ENCODE data around the gene LPIN1.

LPIN1 gene

GRCh38 chr2:11767779-11768178 is 21.3 kb downstream of the LPIN1 start:
- H3K4me3 ChIP-seq (ENCODE audit: low read depth, low read length), result no peak overlapping the region
- in situ Hi-C loops (cut with HindIII; ENCODE audit: low sequenced_read_pairs), result no loop called here
- no peak for TF ChIP-seq CTCF (IDR thresholded peaks at IDR 0.05; ENCODE audit: low read depth, low read length, missing control alignments)
- DNase-seq (ENCODE audit: low read depth), result no peak

GRCh38 chr2:11768946-11769345 is 22.5 kb downstream of the LPIN1 start:
- H3K4me3 ChIP-seq (ENCODE audit: low read depth, low read length), result no peak overlapping the region
- no peak for TF ChIP-seq CTCF (IDR thresholded peaks at IDR 0.05; ENCODE audit: low read depth, low read length, missing control alignments)
- in situ Hi-C loops (cut with HindIII; ENCODE audit: low sequenced_read_pairs), result no loop called here
- DNase-seq (ENCODE audit: low read depth), result no peak

GRCh38 chr2:11769516-11769915 is 23.1 kb downstream of the LPIN1 start:
- no peak overlapping the region for H3K4me3 ChIP-seq (ENCODE audit: low read depth, low read length)
- DNase-seq (ENCODE audit: low read depth), result no peak
- no peak for TF ChIP-seq CTCF (IDR thresholded peaks at IDR 0.05; ENCODE audit: low read depth, low read length, missing control alignments)
- in situ Hi-C loops (cut with HindIII; ENCODE audit: low sequenced_read_pairs), result no loop called here

- no peak overlapping the region for H3K4me3 ChIP-seq (ENCODE audit: low read depth, low read length)
- no peak for TF ChIP-seq CTCF (IDR thresholded peaks at IDR 0.05; ENCODE audit: low read depth, low read length, missing control alignments)
- no peak for DNase-seq (ENCODE audit: low read depth)
- in situ Hi-C loops (cut with HindIII; ENCODE audit: low sequenced_read_pairs), result no loop called here
These were observed 24.2 kb downstream of the LPIN1 start for GRCh38 chr2:11770531-11771188.

GRCh38 chr2:11771971-11772615 is 25.7 kb downstream of the LPIN1 start:
- DNase-seq (ENCODE audit: low read depth), result no peak
- in situ Hi-C loops (cut with HindIII; ENCODE audit: low sequenced_read_pairs), result no loop called here
- TF ChIP-seq CTCF (IDR thresholded peaks at IDR 0.05; ENCODE audit: low read depth, low read length, missing control alignments), result no peak
- H3K4me3 ChIP-seq (ENCODE audit: low read depth, low read length), result no peak overlapping the region

- TF ChIP-seq CTCF (IDR thresholded peaks at IDR 0.05; ENCODE audit: low read depth, low read length, missing control alignments), result no peak
- H3K4me3 ChIP-seq (ENCODE audit: low read depth, low read length), result no peak overlapping the region
- in situ Hi-C loops (cut with HindIII; ENCODE audit: low sequenced_read_pairs), result no loop called here
These were observed 26.7 kb downstream of the LPIN1 start for GRCh38 chr2:11773111-11773510.

More at GRCh38 chr2:11773111-11773510, 26.7 kb downstream of the LPIN1 start:
- DNase-seq (ENCODE audit: low read depth), result no peak

All from astrocyte of the cerebellum (primary cell).